K562 (cell line): ENCODE data around the gene MYOT. TPM values are rescaled to one million over a fixed set of nuclear protein-coding genes. Genes with fewer than 3 reads are reported as not detected.
A peak's percentile ranks its signal among the peaks of the same experiment; 100 is the strongest.

ENCODE experiments used
- ATAC-seq: fragments of 200-7000 bp; cut with Tn5 transposase; 3 replicates; pipeline ENCODE4 v1.9.1; 2020; ENCODE audit warnings: moderate library complexity
- BruUV-seq: library from RNA; stranded (reverse); fragments of 400-500 nt; replicated peaks from 2 replicates; lab custom pipeline; 2021; lab: Mats Ljungman, UMichigan
- CTCF ChIA-PET: fragments of 300-600 bp; formaldehyde crosslinking; extraction: SDS; loops from one replicate; lab custom pipeline; 2021; ENCODE audit warnings: low intra/inter-chr PET ratio; lab: Yijun Ruan, JAX
- POLR2A ChIA-PET: fragments of 300-600, 350-650 bp; sonication (Branson Sonifier 250); formaldehyde crosslinking; extraction: SDS; loops from one replicate; lab custom pipeline; 2021; ENCODE audit warnings: antibody characterized with exemption, inconsistent platforms; lab: Yijun Ruan, JAX
- DNase-seq, 4 experiments: peaks; one replicate each; pipeline versions ENCODE4 v3.0.0 to v3.0.0-alpha.2; 2011 to 2018; ENCODE audit warnings: low spot score in 3 of 4, mixed read lengths in 3 of 4; ENCODE audit errors: extremely low read depth in 1 of 4
- FAIRE-seq: peaks from 2 replicates; lab custom pipeline; 2011; peaks lifted over from hg19 to GRCh38; lab: Jason Lieb, UNC
- H2AFZ ChIP-seq: 2 replicates; pipeline ENCODE4 v1.6.0; 2011; ENCODE audit warnings: low read depth, low read length, control low read depth, inconsistent platforms
- H3K27ac ChIP-seq: fragments of 200-600 bp; 3 replicates; pipeline ENCODE4 v1.8.0; 2011; ENCODE audit warnings: low read depth, mild to moderate bottlenecking, control low read depth, inconsistent platforms, low read length, moderate library complexity, mixed read lengths; ENCODE audit errors: extremely low read depth
- H3K27me3 ChIP-seq, 2 experiments: fragments of 300-600 bp in 1 of 2; 2 replicates in 1 of 2; 3 replicates in 1 of 2; pipeline versions ENCODE4 v1.6.0 to v1.8.0; 2011; ENCODE audit warnings: inconsistent platforms in 2 of 2, low read length in 2 of 2, mild to moderate bottlenecking in 1 of 2, mixed read lengths in 1 of 2, moderate library complexity in 1 of 2; ENCODE audit not compliant: control insufficient read depth in 2 of 2, insufficient read depth in 2 of 2
- H3K36me3 ChIP-seq: fragments of 300-600 bp; 3 replicates; pipeline ENCODE4 v1.8.0; 2011; ENCODE audit warnings: mild to moderate bottlenecking, low read length, inconsistent platforms; ENCODE audit not compliant: control insufficient read depth, insufficient read depth
- H3K4me1 ChIP-seq, 2 experiments: fragments of 200-600 bp in 1 of 2; replicated peaks in 1 of 2; 2 replicates in 1 of 2; 3 replicates in 1 of 2; pipeline versions ENCODE4 v1.5.1 to v1.8.0; 2011; ENCODE audit warnings: inconsistent platforms in 2 of 2, low read length in 2 of 2, mild to moderate bottlenecking in 1 of 2, mixed read lengths in 1 of 2, moderate library complexity in 1 of 2; ENCODE audit not compliant: control insufficient read depth in 2 of 2, insufficient read depth in 2 of 2
- H3K4me2 ChIP-seq: 2 replicates; pipeline ENCODE4 v1.6.1; 2011; ENCODE audit warnings: low read length, control low read depth, inconsistent platforms, mixed read lengths; ENCODE audit not compliant: insufficient read depth
- H3K4me3 ChIP-seq: fragments of 200-600 bp; sonication (generic), shearing (Covaris generic); 2 replicates; pipeline ENCODE4 v1.5.1; 2016; ENCODE audit warnings: control low read depth, inconsistent platforms
- H3K79me2 ChIP-seq: fragments of 200-600 bp; 3 replicates; pipeline ENCODE4 v1.8.0; 2011; ENCODE audit warnings: low read length, inconsistent platforms; ENCODE audit not compliant: control insufficient read depth, insufficient read depth
- H3K9ac ChIP-seq, 2 experiments: 2 replicates each; pipeline versions ENCODE4 v1.6.0 to v1.6.1; 2011; ENCODE audit warnings: low read depth in 2 of 2, low read length in 2 of 2, control low read depth in 1 of 2, inconsistent platforms in 1 of 2, mild to moderate bottlenecking in 1 of 2, mixed read lengths in 1 of 2; ENCODE audit not compliant: insufficient read depth in 1 of 2
- H3K9me1 ChIP-seq: one replicate; pipeline ENCODE4 v1.6.0; 2011; ENCODE audit warnings: inconsistent platforms, mild to moderate bottlenecking, low read length, moderate library complexity; ENCODE audit not compliant: control insufficient read depth, insufficient read depth
- H3K9me3 ChIP-seq: replicated peaks from 2 replicates; pipeline ENCODE4 v1.5.1; 2011; ENCODE audit warnings: low read depth, low read length, inconsistent platforms; ENCODE audit not compliant: control insufficient read depth, insufficient read depth
- H4K20me1 ChIP-seq: replicated peaks from 2 replicates; pipeline ENCODE4 v1.6.1; 2011; ENCODE audit warnings: low read length, inconsistent platforms, mixed read lengths; ENCODE audit not compliant: control insufficient read depth, insufficient read depth
- NELFE ChIP-seq: IDR thresholded peaks from 2 replicates; pipeline ENCODE4 v1.6.1; 2011; ENCODE audit warnings: mild to moderate bottlenecking; ENCODE audit not compliant: insufficient read depth, insufficient read length
- WGBS: fragments of 100-300 bp; shearing (Covaris generic); methylation state at CpG from one replicate; pipeline ENCODE4 v1.1.6; 2016; ENCODE audit warnings: low coverage, mixed read lengths; ENCODE audit not compliant: insufficient coverage; ENCODE audit errors: missing lambda C conversion rate; 5-methylcytosine and 5-hydroxymethylcytosine counted together
- in situ Hi-C: fragments of 300-500 bp; cut with MboI; formaldehyde crosslinking; loops from 4 replicates; pipeline ENCODE4 v1.15.0; 2018; ENCODE audit warnings: inconsistent platforms, mixed read lengths
- intact Hi-C: fragments of 100-400 bp; cut with micrococcal nuclease; formaldehyde crosslinking; loops from 2 replicates; pipeline ENCODE4 v1.14.2; 2022
- polyA plus RNA-seq, 8 experiments: library from polyadenylated mRNA; depleted of rRNA in 4 of 8; stranded (reverse) in 5 of 8; unstranded in 3 of 8; fragments of >200 nt; fragmentation: Nextera tagmentation in 2 of 8; fragmentation: Illumina TruSeq in 1 of 8; extraction: Ambion mirVana in 2 of 8; extraction: Trizol in 1 of 8; gene quantifications; 2 replicates each; pipeline versions ENCODE4 v1.2.1 to v1.2.3, GENCODE V29; 2011 to 2014; ENCODE audit warnings: inconsistent platforms in 1 of 8, missing spikeins in 1 of 8
- total RNA-seq, 7 experiments: library from RNA; depleted of rRNA in 6 of 7; stranded (reverse); fragments of >200 nt in 6 of 7; fragmentation: Illumina TruSeq in 2 of 7; extraction: Trizol in 2 of 7; gene quantifications; 2 replicates each; pipeline versions ENCODE4 v1.2.1 to v1.2.3, GENCODE V29; 2011 to 2021; ENCODE audit warnings: low replicate concordance in 1 of 7
- TF ChIP-seq, protein P1 (sequence below): fragments of 450-650 bp; IDR thresholded peaks from 2 replicates; pipeline ENCODE4 v1.6.1; 2016

MYOT gene
- total and polyA plus RNA-seq, 9 of the 15 experiments (the other 6 are each of a cell fraction or from before 2014, with no cell fraction given): 0.24 to 0.38 TPM; not detected in 7

GRCh38 chr5:137856916-137857862 lies 10.5 kb upstream of the MYOT start:
- no peak overlapping the region for H2AFZ ChIP-seq
- BruUV-seq: no TSS peak
- TF ChIP-seq, protein P1, sequence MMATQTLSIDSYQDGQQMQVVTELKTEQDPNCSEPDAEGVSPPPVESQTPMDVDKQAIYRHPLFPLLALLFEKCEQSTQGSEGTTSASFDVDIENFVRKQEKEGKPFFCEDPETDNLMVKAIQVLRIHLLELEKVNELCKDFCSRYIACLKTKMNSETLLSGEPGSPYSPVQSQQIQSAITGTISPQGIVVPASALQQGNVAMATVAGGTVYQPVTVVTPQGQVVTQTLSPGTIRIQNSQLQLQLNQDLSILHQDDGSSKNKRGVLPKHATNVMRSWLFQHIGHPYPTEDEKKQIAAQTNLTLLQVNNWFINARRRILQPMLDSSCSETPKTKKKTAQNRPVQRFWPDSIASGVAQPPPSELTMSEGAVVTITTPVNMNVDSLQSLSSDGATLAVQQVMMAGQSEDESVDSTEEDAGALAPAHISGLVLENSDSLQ: peak; percentile 35; the same call in 1 of the 2 replicates
- no peak for TF ChIP-seq NELFE

More at GRCh38 chr5:137856916-137857862, 10.5 kb upstream of the MYOT start:
- H3K4me3 ChIP-seq: no peak overlapping the region
- no peaks in the 10 kb centered on the region for H3K36me3 ChIP-seq
- no peak for DNase-seq
- ChIA-PET POLR2A (no interaction called here), CTCF (no interaction called here)
- no peak for FAIRE-seq
- intact Hi-C loops (no loop called here), in situ Hi-C loops (no loop called here)
- H3K27ac ChIP-seq: no peak overlapping the region
- no peaks in the 10 kb centered on the region for H3K4me1 ChIP-seq
- WGBS: 4% methylated on average over 5 of the region's 5 CpGs
- no peak; the same call in 2 of the 3 replicates for ATAC-seq
- H4K20me1 ChIP-seq: no peaks in the 10 kb centered on the region
- H3K9me1 ChIP-seq: no peaks in the 10 kb centered on the region
- no peak overlapping the region for H3K4me2 ChIP-seq
- no peaks in the 10 kb centered on the region for H3K9me3 ChIP-seq
- peaks cover 0 to 3% of the 10 kb centered on the region in 2 experiments; a peak in 2 of 5 replicates for H3K27me3 ChIP-seq
- no peaks in the 10 kb centered on the region for H3K79me2 ChIP-seq
- no peak overlapping the region for H3K9ac ChIP-seq
